ENCODE data around the gene STARD4. TPM values are rescaled to one million over a fixed set of nuclear protein-coding genes. Genes with fewer than 3 reads are reported as not detected.

STARD4 gene
- total and polyA plus RNA-seq, 2 of the 13 experiments (the other 11 are each of a cell fraction or from before 2014, with no cell fraction given): 27.4 to 66.9 TPM

DNA sequence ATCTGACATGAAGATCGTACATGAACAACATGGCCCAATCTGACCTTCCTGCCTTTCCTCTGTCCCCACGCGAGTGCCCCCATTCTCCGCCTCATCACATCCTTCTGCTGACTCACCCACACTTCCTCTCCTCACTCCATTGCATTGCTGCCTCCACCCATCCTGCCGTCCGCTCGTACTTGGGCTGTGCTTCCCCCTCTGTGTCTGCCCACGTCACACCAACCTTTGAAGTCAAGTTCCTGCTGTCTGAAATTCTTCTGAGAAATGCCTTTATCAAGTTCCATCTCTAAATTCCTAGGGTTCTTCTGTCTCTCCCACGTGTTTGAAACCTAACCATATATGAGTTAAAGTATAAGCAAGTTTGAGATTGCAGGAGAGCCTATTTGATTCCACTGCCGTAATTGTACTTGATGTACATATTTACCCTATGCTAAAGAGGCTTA lies 18.0 kb upstream of the STARD4 start:
- WGBS (ENCODE audit: low lambda C conversion rate): 3% methylated on average over 10 of the region's 10 CpGs
- FAIRE-seq: no peak
- DNase-seq (ENCODE audit: low spot score): peak; percentile 15
- peak; percentile 78 for ATAC-seq
- H3K27ac ChIP-seq (ENCODE audit: extremely low read length, insufficient read depth, low read length): no peak overlapping the region
- no peaks in the 10 kb centered on the region for H3K27me3 ChIP-seq (ENCODE audit: control insufficient read depth in 1 of 2, insufficient read depth in 2 of 2, low read length in 2 of 2)
- H3K4me3 ChIP-seq (replicated peaks in 1 of 3; ENCODE audit: insufficient read depth in 1 of 3, low read depth in 2 of 3, low read length in 3 of 3): peak overlapping the region in 1 of 3 experiments; percentile 49; a peak in 1 of 6 replicates
- H3K36me3 ChIP-seq (replicated peaks in 1 of 2; ENCODE audit: control insufficient read depth in 1 of 2, insufficient read depth in 2 of 2, low read length in 2 of 2): no peaks in the 10 kb centered on the region
- BruUV-seq (replicated peaks): no TSS peak
- no peaks in the 10 kb centered on the region for H4K20me1 ChIP-seq (ENCODE audit: insufficient read depth, low read length)
- H2AFZ ChIP-seq (ENCODE audit: low read length): no peak overlapping the region
- H3K4me1 ChIP-seq (ENCODE audit: insufficient read depth, low read length): peaks cover 8% of the 10 kb centered on the region; the same call in 1 of the 2 replicates
- intact Hi-C loops (cut with micrococcal nuclease; ENCODE audit: unreplicated experiment): no loop called here
- CTCF ChIA-PET (ENCODE audit: low intra/inter-chr PET ratio, low total read pairs): no interaction called here
- no peaks in the 10 kb centered on the region for H3K9me3 ChIP-seq (ENCODE audit: low read length)
- H3K79me2 ChIP-seq (ENCODE audit: insufficient read depth, low read length): no peaks in the 10 kb centered on the region
- no peak overlapping the region for H3K9ac ChIP-seq (ENCODE audit: insufficient read depth, low read depth, low read length)
- in situ Hi-C loops (cut with HindIII; ENCODE audit: extremely low pct_ligation_motif_present, low pct_unique_long_range_greater_than_20kb): no loop called here
- H3K4me2 ChIP-seq (ENCODE audit: low read depth, low read length): peak overlapping the region; percentile 48
- POLR2A ChIA-PET: no interaction called here
- TF ChIP-seq FOSL2 (CRISPR knock-in tag; IDR thresholded peaks at IDR 0.05) (peak; percentile 81), ZNF354B (CRISPR knock-in tag; IDR thresholded peaks at IDR 0.05) (no peak), KMT2B (CRISPR knock-in tag; IDR thresholded peaks at IDR 0.05) (no peak), ZNF790 (CRISPR knock-in tag; IDR thresholded peaks at IDR 0.05; ENCODE audit: borderline replicate concordance) (no peak), ZBTB7B (CRISPR knock-in tag; IDR thresholded peaks at IDR 0.05) (no peak), MAFK (conservative IDR thresholded peaks at IDR 0.05 in 1 of 2, IDR thresholded peaks at IDR 0.05 in 1 of 2; ENCODE audit: low read length in 2 of 2) (no peak), KLF16 (CRISPR knock-in tag; IDR thresholded peaks at IDR 0.05) (no peak), ZNF577 (CRISPR knock-in tag; IDR thresholded peaks at IDR 0.05; ENCODE audit: borderline replicate concordance, low read depth) (no peak), SP2 (CRISPR knock-in tag; IDR thresholded peaks at IDR 0.05) (no peak), NFKB2 (CRISPR knock-in tag; IDR thresholded peaks at IDR 0.05; ENCODE audit: borderline replicate concordance) (no peak), FLYWCH1 (CRISPR knock-in tag; IDR thresholded peaks at IDR 0.05) (no peak), NFE2L2 (IDR thresholded peaks at IDR 0.05; ENCODE audit: low read length) (peak; percentile 23; the same call in 1 of the 2 replicates), SNRNP70 (IDR thresholded peaks at IDR 0.05; ENCODE audit: low read depth, low read length) (no peak), SAP130 (CRISPR knock-in tag; IDR thresholded peaks at IDR 0.05; ENCODE audit: low read depth) (no peak)
- TF ChIP-seq, protein P1, sequence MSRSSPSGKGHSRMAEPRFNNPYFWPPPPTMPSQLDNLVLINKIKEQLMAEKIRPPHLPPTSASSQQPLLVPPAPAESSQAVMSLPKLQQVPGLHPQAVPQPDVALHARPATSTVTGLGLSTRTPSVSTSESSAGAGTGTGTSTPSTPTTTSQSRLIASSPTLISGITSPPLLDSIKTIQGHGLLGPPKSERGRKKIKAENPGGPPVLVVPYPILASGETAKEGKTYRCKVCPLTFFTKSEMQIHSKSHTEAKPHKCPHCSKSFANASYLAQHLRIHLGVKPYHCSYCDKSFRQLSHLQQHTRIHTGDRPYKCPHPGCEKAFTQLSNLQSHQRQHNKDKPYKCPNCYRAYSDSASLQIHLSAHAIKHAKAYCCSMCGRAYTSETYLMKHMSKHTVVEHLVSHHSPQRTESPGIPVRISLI (CRISPR knock-in tag; IDR thresholded peaks at IDR 0.05; ENCODE audit: borderline replicate concordance): no peak
- TF ChIP-seq, protein P2, sequence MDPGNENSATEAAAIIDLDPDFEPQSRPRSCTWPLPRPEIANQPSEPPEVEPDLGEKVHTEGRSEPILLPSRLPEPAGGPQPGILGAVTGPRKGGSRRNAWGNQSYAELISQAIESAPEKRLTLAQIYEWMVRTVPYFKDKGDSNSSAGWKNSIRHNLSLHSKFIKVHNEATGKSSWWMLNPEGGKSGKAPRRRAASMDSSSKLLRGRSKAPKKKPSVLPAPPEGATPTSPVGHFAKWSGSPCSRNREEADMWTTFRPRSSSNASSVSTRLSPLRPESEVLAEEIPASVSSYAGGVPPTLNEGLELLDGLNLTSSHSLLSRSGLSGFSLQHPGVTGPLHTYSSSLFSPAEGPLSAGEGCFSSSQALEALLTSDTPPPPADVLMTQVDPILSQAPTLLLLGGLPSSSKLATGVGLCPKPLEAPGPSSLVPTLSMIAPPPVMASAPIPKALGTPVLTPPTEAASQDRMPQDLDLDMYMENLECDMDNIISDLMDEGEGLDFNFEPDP (CRISPR knock-in tag; conservative IDR thresholded peaks at IDR 0.05): no peak
- TF ChIP-seq, protein P3, sequence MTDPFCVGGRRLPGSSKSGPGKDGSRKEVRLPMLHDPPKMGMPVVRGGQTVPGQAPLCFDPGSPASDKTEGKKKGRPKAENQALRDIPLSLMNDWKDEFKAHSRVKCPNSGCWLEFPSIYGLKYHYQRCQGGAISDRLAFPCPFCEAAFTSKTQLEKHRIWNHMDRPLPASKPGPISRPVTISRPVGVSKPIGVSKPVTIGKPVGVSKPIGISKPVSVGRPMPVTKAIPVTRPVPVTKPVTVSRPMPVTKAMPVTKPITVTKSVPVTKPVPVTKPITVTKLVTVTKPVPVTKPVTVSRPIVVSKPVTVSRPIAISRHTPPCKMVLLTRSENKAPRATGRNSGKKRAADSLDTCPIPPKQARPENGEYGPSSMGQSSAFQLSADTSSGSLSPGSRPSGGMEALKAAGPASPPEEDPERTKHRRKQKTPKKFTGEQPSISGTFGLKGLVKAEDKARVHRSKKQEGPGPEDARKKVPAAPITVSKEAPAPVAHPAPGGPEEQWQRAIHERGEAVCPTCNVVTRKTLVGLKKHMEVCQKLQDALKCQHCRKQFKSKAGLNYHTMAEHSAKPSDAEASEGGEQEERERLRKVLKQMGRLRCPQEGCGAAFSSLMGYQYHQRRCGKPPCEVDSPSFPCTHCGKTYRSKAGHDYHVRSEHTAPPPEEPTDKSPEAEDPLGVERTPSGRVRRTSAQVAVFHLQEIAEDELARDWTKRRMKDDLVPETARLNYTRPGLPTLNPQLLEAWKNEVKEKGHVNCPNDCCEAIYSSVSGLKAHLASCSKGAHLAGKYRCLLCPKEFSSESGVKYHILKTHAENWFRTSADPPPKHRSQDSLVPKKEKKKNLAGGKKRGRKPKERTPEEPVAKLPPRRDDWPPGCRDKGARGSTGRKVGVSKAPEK (CRISPR knock-in tag; IDR thresholded peaks at IDR 0.05; ENCODE audit: borderline replicate concordance): no peak
- TF ChIP-seq, protein P4, sequence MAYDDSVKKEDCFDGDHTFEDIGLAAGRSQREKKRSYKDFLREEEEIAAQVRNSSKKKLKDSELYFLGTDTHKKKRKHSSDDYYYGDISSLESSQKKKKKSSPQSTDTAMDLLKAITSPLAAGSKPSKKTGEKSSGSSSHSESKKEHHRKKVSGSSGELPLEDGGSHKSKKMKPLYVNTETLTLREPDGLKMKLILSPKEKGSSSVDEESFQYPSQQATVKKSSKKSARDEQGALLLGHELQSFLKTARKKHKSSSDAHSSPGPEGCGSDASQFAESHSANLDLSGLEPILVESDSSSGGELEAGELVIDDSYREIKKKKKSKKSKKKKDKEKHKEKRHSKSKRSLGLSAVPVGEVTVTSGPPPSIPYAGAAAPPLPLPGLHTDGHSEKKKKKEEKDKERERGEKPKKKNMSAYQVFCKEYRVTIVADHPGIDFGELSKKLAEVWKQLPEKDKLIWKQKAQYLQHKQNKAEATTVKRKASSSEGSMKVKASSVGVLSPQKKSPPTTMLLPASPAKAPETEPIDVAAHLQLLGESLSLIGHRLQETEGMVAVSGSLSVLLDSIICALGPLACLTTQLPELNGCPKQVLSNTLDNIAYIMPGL (CRISPR knock-in tag; IDR thresholded peaks at IDR 0.05; ENCODE audit: borderline replicate concordance in 1 of 2, low read depth in 1 of 2): no peak
